Measurements from ENCODE around the gene USH1C. TPM values are rescaled to one million over a fixed set of nuclear protein-coding genes. Genes with fewer than 3 reads are reported as not detected.

Gene USH1C
- total RNA-seq, 4 donors from 2014 or later = 0.29 to 3.2 TPM; not detected in 2

- no peak overlapping the region for H3K4me3 ChIP-seq (ENCODE audit: low read depth, poor library complexity, severe bottlenecking)
- TF ChIP-seq POLR2A (IDR thresholded peaks at IDR 0.05) (no peak), CTCF (IDR thresholded peaks at IDR 0.05) (no peak)
- DNase-seq (ENCODE audit: low spot score in 2 of 2) = no peak
- intact Hi-C loops (cut with DNase I; ENCODE audit: low total_unique reads) = no loop called here
- 10 to 15% methylated on average over 20 to 26 of the region's 31 CpGs for WGBS, 2 donors
Measured at GRCh38 chr11:17475666-17476316, 68.4 kb downstream of the USH1C start.

GRCh38 chr11:17473071-17473744 is 71.0 kb downstream of the USH1C start:
- intact Hi-C loops (cut with DNase I; ENCODE audit: low total_unique reads) = no loop called here
- no peak overlapping the region for H3K4me3 ChIP-seq (ENCODE audit: low read depth, poor library complexity, severe bottlenecking)
- DNase-seq (ENCODE audit: low spot score in 2 of 2) = no peak
- WGBS, 2 donors = 48 to 54% methylated on average over 6 of the region's 6 CpGs
- no peak for TF ChIP-seq POLR2A (IDR thresholded peaks at IDR 0.05)
- TF ChIP-seq CTCF (IDR thresholded peaks at IDR 0.05) = no peak

GRCh38 chr11:17472467-17472866 is 71.7 kb downstream of the USH1C start:
- no peak for DNase-seq (ENCODE audit: low spot score in 2 of 2)
- intact Hi-C loops (cut with DNase I; ENCODE audit: low total_unique reads) = no loop called here
- no peak overlapping the region for H3K4me3 ChIP-seq (ENCODE audit: low read depth, poor library complexity, severe bottlenecking)
- TF ChIP-seq POLR2A (IDR thresholded peaks at IDR 0.05) = no peak
- TF ChIP-seq CTCF (IDR thresholded peaks at IDR 0.05) = no peak
- WGBS, 2 donors = 59% methylated on average over 3 of the region's 3 CpGs

GRCh38 chr11:17471501-17471900 is 72.7 kb downstream of the USH1C start:
- TF ChIP-seq POLR2A (IDR thresholded peaks at IDR 0.05) (no peak), CTCF (IDR thresholded peaks at IDR 0.05) (no peak)
- no peak for DNase-seq (ENCODE audit: low spot score in 2 of 2)
- 86 to 91% methylated on average over 3 of the region's 3 CpGs for WGBS, 2 donors
- intact Hi-C loops (cut with DNase I; ENCODE audit: low total_unique reads) = no loop called here
- no peak overlapping the region for H3K4me3 ChIP-seq (ENCODE audit: low read depth, poor library complexity, severe bottlenecking)

GRCh38 chr11:17469998-17470397 is 74.2 kb downstream of the USH1C start:
- WGBS, 2 donors = 93 to 96% methylated on average over 6 of the region's 6 CpGs
- DNase-seq (ENCODE audit: low spot score in 2 of 2) = no peak
- no peak overlapping the region for H3K4me3 ChIP-seq (ENCODE audit: low read depth, poor library complexity, severe bottlenecking)
- TF ChIP-seq CTCF (IDR thresholded peaks at IDR 0.05) (no peak), POLR2A (IDR thresholded peaks at IDR 0.05) (no peak)
- intact Hi-C loops (cut with DNase I; ENCODE audit: low total_unique reads) = no loop called here
